GM10266 (cell line): ENCODE measurements around the gene PCDH7.

ENCODE experiments used
- DNase-seq: peaks from one replicate; pipeline ENCODE4 v3.0.0; 2012; ENCODE audit errors: extremely low spot score
- TF ChIP-seq, protein P1 (sequence below): IDR thresholded peaks from 2 replicates; pipeline ENCODE4 v1.5.1; 2012; ENCODE audit warnings: mild to moderate bottlenecking, low read depth; ENCODE audit not compliant: control insufficient read depth, insufficient read depth; ENCODE audit errors: missing control alignments

PCDH7 gene

DNA sequence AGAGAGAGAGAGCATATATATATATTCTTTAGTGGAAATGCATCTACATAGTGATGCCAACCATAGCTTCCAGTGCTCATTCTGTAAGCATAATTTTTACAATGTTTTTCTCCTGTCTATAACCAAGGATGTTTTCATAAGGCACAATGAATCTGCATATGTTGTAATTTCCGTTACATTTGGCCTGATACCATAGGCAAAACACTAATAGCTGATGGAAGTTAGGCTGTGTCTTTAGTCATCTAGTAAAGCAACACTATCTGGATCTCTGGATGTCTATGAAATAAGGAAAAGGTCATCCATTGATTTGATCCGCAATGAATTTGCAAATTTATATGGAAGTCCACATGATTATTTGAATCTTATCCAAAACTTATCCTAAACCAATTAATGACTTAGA, 8.1 kb downstream of the PCDH7 start:
- TF ChIP-seq, protein P1, sequence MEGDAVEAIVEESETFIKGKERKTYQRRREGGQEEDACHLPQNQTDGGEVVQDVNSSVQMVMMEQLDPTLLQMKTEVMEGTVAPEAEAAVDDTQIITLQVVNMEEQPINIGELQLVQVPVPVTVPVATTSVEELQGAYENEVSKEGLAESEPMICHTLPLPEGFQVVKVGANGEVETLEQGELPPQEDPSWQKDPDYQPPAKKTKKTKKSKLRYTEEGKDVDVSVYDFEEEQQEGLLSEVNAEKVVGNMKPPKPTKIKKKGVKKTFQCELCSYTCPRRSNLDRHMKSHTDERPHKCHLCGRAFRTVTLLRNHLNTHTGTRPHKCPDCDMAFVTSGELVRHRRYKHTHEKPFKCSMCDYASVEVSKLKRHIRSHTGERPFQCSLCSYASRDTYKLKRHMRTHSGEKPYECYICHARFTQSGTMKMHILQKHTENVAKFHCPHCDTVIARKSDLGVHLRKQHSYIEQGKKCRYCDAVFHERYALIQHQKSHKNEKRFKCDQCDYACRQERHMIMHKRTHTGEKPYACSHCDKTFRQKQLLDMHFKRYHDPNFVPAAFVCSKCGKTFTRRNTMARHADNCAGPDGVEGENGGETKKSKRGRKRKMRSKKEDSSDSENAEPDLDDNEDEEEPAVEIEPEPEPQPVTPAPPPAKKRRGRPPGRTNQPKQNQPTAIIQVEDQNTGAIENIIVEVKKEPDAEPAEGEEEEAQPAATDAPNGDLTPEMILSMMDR = no peak
- no peak for DNase-seq

DNA sequence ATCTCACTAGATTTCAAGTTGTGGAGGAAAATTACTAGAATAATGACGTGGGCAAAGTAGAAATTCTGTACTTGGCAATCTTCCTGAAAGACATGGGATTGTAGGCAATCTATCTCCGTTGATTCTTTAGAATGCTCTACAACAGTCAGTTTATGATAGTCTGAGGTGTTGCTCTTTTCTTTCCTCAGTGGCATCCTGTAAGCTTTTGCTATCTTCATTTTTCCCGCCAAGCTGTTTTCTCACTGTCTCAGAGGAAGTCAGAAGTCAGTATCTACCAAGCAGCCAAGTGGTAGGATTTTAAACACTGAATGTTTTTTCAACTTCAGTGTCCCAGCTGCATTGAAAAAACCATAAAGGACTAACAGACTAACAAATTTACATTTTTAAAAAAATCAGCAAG, 23.7 kb downstream of the PCDH7 start:
- TF ChIP-seq, protein P1 = no peak
- no peak for DNase-seq

DNA sequence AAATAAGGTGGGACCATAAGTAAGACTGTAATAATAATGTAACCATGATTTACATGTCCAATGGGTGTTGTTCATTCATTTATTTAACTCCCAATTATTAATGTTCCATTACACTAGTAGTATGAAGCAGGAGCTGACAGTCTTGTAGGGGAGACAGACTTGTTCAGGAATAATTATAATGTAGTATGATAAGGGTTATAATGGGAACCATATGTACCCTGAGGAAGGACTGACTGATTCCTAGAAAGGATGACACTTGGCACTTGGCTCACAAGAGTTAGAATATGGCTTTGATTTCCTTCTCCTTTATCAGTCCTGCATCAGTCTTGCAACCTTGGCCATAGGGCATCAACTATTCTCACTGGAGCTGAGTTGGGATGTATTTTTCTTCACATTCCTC, 24.2 kb downstream of the PCDH7 start:
- no peak for DNase-seq
- TF ChIP-seq, protein P1 = no peak

DNA sequence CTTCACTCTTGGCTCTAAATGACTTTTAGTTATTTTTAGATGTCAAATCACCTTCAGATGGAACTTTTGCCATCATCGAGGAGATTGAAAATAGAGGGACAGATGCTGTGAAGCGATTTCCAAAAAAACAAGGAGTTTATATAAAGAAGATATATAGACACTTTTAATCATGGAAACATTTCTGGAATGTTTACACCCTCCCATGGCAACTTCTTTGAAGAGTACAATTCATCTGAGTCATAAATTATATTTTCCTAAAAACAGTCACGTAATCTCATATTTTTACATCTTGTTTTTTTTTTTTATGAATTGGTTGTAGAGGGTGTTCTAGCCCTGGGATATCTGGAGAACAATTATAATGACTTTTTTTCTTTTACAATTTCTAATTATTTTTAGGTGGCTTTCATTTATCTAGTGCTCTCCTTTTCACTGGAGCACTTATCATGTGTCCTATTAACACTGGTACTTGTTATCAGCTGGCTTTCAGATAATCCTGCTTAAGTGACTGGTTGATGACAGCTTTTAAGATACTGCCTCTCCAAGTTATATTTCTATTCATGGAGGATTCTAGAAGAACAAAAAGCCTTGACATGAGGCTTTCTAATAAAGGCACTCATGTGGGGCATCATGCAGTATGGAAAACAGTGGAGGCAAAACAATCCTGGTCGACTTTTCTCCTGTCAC, 24.9 kb downstream of the PCDH7 start:
- DNase-seq = no peak
- TF ChIP-seq, protein P1 = no peak

DNA sequence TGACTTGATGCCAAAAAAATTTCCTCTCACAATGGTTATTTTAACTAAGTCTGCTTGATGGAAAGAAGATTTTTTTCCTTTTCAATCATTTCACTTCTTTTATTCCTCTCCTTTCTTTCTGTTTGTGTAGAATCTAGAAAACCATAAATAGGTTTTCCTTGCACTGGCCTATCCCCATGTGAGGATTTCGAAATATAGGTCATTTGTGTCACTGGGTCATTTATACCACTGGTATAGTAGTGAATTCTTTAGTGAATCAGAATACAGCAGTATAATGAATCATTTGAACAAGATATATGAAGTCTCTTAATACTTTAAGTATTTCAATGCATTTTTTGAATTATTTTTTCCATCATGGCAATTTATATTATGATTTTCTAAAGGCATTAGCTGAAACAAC, 26.6 kb downstream of the PCDH7 start:
- DNase-seq = no peak
- TF ChIP-seq, protein P1 = no peak

DNA sequence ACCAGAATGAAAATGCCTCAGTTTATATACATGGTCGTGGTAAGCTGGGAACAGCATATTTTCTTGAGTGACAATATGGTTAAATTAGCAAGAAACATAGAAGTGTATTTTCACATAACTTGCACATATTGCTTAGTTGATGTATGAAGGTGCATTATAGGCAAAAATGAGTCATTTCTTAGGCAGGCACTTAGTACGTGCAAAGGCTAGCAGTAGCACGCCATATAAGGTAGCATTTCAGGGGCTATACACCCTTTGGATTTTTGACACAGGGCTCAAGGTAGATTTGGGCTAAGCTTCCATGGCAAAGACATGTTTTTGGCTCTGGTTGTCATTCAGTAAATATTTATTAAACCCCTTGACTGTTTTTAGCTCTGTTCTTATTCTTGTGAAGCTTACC, 33.1 kb downstream of the PCDH7 start:
- TF ChIP-seq, protein P1 = no peak
- no peak for DNase-seq

DNA sequence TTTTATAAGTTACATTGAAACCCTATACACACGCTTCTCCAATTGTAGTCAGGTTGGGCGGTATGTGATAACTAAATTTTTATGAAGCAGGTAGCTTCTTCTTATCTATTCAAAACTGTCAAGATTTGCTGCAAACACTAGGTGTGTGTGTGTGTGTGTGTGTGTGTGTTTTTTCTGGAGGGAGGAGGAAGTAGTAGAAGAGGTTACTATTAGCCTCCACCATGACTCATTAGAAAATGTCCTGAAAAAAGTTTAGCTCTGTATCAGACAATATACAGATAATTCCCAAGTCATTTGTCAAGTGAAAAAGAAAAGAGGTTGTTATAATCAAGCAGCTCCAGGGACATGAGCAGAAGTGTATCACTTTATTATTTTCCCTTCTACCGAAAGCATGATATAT, 33.9 kb downstream of the PCDH7 start:
- DNase-seq = no peak
- TF ChIP-seq, protein P1 = no peak
